ENCODE data around the gene BIN1.

The BIN1 gene

DNA sequence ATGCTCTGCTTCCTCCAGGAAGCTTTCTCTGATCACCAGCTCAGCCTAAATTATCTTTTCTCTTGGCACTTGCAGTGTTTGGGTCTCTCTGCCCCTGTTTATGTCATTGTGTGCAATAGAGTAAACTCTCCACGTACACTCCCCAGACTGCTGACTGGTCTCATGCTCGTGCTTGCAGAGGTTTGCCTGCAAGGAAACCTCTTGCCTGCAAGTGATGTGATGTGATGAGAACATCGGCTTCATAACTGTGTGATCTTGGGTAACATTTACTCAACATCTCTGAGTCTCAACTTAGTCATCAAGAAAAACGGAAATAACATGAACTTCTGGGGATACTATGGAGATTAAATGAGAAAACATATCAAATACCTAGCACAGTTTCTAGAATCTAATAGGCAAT is 92.3 kb downstream of the BIN1 start:
- DNase-seq: no peak

DNA sequence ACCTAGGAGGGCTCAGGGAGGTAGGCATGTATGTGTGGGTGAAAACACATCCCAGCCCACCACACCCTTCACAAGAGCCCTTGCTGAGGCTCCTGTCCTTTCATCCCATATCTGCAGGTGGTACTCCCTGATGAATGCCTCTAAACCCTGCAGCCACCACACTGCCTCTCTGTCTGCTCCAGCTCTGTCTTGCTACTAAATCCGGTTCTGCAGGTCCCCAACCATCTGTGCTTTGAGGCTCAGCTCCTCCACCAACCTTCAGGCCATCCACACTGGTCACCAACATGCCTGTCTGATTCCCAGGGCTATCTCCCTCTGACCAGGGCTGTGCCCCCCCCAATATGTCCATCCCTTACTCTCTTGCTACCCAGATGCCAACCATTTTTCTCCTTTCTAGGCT is 92.7 kb downstream of the BIN1 start:
- no peak for DNase-seq

GRCh38 chr2:127012868-127013267 is 94.1 kb downstream of the BIN1 start:
- no peak for DNase-seq

GRCh38 chr2:127012215-127012614 is 94.7 kb downstream of the BIN1 start:
- DNase-seq: no peak

- DNase-seq: no peak
Measured at GRCh38 chr2:127011796-127012195, 95.2 kb downstream of the BIN1 start.

DNA sequence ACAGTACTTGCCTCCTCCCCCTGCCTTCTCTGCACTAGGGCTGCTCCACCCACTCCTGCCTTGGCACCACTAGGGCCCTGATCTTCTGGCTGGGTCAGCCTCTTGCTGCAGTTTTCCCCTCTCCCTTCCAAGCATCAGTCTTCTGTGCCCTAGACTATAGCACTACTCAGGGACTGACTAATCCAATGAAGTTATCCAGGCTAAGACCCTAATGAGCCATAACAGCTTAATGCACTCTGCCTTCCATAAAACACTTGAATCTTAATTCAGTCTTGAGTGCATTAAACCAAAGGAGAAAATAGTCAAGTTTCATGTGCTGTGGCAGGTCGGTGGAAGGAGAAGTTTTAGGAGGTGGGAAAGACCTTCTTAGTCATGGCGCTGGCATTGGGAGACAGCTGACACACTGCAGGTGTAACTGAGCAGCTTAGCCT is 95.7 kb downstream of the BIN1 start:
- no peak for DNase-seq

GRCh38 chr2:127008265-127009015 is 98.5 kb downstream of the BIN1 start:
- DNase-seq: no peak

DNA sequence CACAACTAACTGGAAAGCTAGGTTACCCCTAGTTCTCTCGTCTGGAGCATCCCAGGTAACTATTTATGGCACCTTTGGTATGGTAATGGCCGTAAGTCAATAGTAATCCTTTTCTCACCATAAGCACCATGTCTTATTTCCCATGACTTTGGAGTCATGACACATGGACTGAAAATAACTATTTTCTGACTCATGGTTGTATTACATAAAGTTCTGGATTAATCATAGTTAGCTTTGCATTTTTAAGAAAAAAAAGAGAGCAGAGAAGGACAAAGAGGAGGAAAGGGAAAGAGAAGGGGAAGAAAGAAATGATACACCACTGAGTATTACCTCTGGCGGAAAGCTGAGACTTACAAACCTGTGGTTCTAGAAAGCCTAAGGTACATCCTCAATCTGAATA is 99.3 kb downstream of the BIN1 start:
- DNase-seq: no peak

- DNase-seq: no peak
Measured at GRCh38 chr2:127006962-127007361, 100.0 kb downstream of the BIN1 start.

DNA sequence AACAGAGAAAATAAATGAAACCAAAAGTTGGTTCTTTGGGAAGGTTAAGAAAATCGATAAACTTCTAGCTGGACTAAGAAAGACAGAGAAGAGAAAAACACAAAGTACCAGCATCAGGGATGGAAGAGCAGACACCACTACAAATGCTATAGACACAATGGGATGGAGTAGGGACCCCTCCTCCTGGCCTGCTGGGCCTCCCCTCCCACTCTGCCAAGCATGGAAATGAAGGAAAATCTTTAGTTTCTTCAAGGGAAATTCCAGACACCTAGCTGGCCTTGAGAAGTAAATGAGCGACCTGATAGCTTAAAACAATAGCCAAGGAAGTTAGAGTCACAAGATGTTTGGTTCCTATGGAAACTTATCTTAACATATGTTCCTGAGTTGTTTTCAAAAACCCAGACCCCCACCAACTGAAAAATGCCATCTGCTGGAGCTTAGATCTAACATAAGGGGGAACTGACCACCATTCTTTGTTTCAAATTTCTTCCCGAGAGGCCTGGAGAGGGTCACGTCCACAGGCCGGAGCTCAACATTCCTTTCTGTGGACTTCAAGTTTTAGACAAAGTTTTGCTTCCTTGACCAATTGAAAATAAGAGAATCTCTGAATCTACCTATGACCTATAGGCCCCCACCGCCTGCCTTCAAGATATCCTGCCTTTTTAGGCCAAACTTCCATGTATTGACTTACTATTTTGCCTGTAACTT is 101.9 kb downstream of the BIN1 start:
- DNase-seq: no peak

- no peak for DNase-seq
Measured at GRCh38 chr2:127003070-127003800, 103.7 kb downstream of the BIN1 start.

GRCh38 chr2:127001751-127002150 is 105.2 kb downstream of the BIN1 start:
- DNase-seq: no peak

- DNase-seq: no peak
Measured at GRCh38 chr2:127000937-127001336, 106.0 kb downstream of the BIN1 start.

GRCh38 chr2:127000194-127000593 is 106.8 kb downstream of the BIN1 start:
- no peak for DNase-seq

- no peak for DNase-seq
Measured at GRCh38 chr2:126999106-126999756, 107.7 kb downstream of the BIN1 start.

GRCh38 chr2:126998486-126998885 is 108.5 kb downstream of the BIN1 start:
- no peak for DNase-seq

Data from CD4-positive, alpha-beta T cell treated with Interleukin-12 subunit alpha and Interleukin-12 subunit beta, for 1 hour (primary cell).